CMK (cell line): ENCODE data around the gene PLXNB3.

Experiments used
- DNase-seq: peaks from one replicate; pipeline ENCODE4 v3.0.0-alpha.2; 2010; ENCODE audit warnings: low read depth

The PLXNB3 gene

DNA sequence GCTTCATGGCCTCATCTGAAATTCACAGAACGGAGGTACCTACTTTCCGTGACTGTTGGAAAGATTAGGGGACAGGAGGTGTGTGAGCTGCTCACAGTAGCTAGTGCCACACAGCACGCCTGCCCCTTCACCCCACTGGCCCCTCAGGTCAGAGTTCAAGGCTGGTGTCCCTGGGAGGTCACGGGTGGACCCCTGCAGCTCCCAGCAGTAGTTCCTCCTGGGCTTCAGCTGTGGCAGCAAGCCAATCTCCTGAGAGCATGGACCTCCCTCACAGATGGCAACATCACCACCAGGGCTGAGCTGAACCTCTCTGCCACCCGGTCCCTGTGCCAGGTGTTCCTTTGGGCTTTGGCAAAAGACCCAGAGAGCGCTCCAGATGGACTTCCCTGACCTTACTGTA, 28.3 kb downstream of the PLXNB3 start:
- DNase-seq: no peak

- DNase-seq: no peak
These were observed 29.2 kb downstream of the PLXNB3 start for GRCh38 chrX:153793291-153793690.

- DNase-seq: peak; percentile 84
These were observed 30.2 kb downstream of the PLXNB3 start, which contains the start of the genes IDH3G and SSR4 for GRCh38 chrX:153794018-153794896. IDH3G (minus strand) TSS chrX:153794375; CDS start chrX:153794326, 49 bp downstream. SSR4 (plus strand) TSS chrX:153794668; CDS start chrX:153794688, 20 bp downstream.

GRCh38 chrX:153794897-153795816, 31.1 kb downstream of the PLXNB3 start:
- DNase-seq: no peak

DNA sequence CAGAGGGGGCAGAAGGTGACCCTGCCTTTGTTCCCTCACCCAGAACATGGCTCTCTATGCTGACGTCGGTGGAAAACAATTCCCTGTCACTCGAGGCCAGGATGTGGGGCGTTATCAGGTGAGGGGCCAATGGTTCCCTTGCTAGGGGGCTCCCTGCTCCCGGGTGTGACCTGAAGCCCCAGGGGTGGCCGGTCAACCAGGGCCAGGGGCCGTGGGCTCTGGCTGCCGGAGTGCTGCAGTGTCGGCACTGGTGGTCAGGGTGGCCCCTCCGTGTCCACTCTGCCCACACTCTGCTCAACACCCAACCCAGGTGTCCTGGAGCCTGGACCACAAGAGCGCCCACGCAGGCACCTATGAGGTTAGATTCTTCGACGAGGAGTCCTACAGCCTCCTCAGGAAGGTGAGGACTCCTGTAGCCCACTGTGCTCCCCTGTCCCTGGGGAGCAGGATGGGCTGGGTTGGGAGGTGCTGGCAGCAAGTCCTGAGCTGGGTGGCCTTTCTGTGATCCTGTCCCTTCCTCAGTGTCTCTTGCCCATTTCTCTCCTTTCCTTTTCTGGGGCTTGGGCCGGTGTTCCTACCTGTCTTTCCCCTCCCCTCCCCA, 33.5 kb downstream of the PLXNB3 start:
- DNase-seq: no peak

DNA sequence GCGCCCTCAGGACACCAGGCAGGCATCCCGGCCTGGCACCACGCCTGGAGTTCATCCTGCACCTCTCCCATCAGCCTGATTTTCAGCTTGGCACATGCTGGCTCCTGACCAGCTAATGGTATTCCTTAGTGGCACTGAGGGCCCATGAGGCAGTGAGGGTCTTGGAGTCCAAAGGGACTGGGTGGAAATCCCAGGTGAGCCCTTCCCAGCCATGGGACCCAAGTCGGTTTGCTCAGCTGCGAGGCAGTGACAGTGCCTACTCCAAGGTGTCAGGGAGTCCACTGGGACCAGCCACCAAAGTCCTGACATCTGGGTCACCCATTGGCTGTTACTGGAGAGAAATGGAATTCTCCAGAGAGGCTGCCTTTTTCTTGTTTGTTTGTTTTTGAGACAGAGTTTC, 35.3 kb downstream of the PLXNB3 start:
- DNase-seq: no peak

- DNase-seq: no peak
These were observed 36.2 kb downstream of the PLXNB3 start for GRCh38 chrX:153800177-153800722.

DNA sequence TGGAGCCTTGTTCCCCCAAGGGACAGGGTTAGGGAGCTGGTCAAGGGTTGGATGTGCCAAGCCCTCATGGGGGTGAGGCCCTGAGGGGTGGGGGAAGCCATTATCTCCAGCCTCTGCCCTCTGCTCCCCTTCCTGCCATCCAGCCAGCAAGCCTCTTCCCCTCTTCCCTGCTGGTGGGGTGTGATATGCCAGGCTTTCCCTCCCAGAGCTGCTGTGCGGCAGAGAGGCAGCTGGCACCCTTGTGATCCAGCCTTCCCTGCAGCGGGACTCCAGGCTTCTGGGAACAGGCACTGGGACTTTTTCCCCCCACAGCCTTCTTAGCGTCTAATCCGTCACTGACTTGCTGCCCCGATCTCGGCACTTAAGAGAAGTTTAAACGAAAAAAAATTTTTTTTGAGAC, 36.7 kb downstream of the PLXNB3 start:
- DNase-seq: no peak

- DNase-seq: no peak
These were observed 37.6 kb downstream of the PLXNB3 start for GRCh38 chrX:153801669-153802068.

- no peak for DNase-seq
These were observed 38.5 kb downstream of the PLXNB3 start for GRCh38 chrX:153802513-153803045.

GRCh38 chrX:153803211-153804099, 39.4 kb downstream of the PLXNB3 start:
- DNase-seq: no peak

GRCh38 chrX:153804100-153804595, 40.1 kb downstream of the PLXNB3 start:
- no peak for DNase-seq

DNA sequence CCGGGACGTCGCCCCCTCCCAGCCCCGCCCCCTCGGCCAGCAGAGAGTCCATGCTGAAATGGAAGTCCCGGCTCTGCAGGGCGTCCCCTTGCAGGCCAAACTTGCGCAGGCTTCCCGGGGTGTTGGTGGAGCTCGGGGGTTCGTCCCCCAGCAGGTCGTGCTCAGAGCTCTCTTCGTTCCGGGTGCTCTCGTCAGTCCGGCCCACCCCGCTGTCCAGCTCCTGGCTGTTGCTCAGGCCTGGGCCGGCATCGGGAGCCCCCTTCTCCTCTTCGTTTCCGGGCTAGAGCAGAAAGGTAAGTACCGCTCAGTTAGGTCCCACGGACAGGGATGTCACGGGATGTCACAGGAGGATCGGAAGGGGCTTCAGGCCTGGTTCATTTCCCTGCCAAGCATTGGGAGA, 40.6 kb downstream of the PLXNB3 start:
- DNase-seq: no peak

- DNase-seq: no peak
These were observed 41.4 kb downstream of the PLXNB3 start for GRCh38 chrX:153805436-153805835.

GRCh38 chrX:153806999-153807575, 43.0 kb downstream of the PLXNB3 start:
- DNase-seq: no peak

- DNase-seq: no peak
These were observed 43.9 kb downstream of the PLXNB3 start for GRCh38 chrX:153807976-153808375.

- DNase-seq: no peak
These were observed 48.2 kb downstream of the PLXNB3 start for GRCh38 chrX:153812220-153812619.

DNA sequence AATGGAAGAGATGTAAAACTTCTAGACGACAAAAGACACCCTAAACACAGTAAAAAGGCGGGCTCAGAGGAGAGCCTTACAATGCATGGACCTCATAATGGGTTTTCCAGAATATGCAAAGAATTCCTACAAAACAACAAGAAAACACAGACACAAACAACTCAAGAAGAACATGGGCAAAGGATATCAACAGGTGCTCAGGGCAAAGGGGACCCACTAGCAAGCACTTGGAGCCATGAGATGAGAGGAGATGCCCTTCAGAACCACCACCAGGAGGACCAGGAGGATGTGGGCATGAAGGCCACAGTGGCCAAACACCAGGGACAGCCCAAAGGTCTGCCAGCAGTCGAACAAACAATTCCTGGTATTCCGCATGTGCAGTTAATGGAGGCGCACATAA, 49.1 kb downstream of the PLXNB3 start:
- no peak for DNase-seq

- no peak for DNase-seq
These were observed 50.7 kb downstream of the PLXNB3 start for GRCh38 chrX:153814591-153815315.
